GM19395 (cell line): ENCODE results near the gene ORM1.
"Not testable (repeated sequence)": the region's sequence is repeated elsewhere in the genome, so short reads cannot be mapped to it uniquely, and the experiment has no call there.

Source experiments
- ATAC-seq: cut with Tn5 transposase; IDR thresholded peaks from one replicate; pipeline ENCODE4 v1.9.1; 2021; ENCODE audit warnings: mild to moderate bottlenecking, moderate library complexity; ENCODE audit not compliant: unreplicated experiment

The ORM1 gene

DNA sequence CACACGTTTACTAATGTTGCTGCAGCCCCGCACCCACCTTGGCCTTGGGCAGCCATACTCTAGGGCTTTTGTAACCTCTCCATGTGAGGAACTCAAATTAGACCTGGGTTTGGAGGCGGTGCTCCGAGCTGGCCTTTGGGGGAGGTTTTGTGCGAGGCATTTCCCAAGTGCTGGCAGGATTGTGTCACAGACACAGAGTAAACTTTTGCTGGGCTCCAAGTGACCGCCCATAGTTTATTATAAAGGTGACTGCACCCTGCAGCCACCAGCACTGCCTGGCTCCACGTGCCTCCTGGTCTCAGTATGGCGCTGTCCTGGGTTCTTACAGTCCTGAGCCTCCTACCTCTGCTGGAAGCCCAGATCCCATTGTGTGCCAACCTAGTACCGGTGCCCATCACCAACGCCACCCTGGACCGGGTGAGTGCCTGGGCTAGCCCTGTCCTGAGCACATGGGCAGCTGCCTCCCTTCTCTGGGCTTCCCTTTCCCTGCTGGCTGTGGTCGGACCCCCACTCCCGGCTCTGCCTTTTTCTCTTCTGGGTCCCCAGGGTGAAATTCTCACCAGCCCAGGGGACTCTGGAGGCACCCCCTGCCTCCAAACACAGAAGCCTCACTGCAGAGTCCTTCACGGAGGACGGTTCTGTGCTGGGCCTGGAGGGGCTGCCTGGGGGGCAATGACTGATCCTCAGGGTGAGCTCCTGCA lies at the start of gene ORM1:
ORM1 (plus strand) TSS at position 268 of the 701 bp plus-strand sequence; CDS start at position 304, 36 bp downstream.
- ATAC-seq = not testable (repeated sequence)

DNA sequence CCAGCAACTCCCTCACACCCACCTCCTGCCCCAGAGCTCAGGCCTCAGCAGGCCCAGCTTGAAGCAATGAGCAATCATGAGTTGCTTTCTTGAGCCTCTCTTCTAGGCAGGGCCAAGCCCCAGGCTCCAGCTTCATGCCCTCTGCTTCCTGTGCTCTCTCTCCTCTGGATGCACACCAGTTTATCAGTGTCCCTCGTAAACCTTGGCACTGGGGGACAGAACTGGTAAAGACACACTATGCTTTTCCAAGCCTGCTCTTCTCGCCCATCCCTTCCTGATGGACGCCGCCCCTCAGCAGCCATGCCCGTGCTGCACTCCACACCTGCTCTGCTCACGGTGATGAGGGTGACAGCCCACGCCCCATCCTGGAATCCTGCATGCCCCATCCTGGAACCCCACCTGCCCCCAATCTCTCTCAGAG lies 49.4 kb upstream of the ORM1 start:
- no peak for ATAC-seq

DNA sequence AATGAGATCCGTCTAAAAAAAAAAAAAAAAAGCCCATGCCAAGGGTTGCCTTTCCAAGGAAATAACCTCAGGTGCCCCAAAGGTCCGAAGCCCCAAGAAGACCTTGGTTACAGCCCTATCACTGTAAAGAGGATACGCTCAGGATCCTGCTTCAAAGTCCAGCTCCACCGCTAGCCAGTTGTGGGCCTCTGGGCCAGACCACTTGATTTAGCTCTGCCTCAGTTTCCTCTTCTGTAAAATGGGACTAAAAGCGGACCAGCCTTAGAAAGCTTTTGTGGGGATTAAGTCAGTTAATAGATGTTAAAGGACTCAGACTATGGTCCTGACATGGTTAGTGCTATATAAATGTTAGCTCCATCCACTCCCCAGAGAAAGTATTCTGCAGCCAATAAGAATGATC lies 48.7 kb upstream of the ORM1 start:
- ATAC-seq = no peak

DNA sequence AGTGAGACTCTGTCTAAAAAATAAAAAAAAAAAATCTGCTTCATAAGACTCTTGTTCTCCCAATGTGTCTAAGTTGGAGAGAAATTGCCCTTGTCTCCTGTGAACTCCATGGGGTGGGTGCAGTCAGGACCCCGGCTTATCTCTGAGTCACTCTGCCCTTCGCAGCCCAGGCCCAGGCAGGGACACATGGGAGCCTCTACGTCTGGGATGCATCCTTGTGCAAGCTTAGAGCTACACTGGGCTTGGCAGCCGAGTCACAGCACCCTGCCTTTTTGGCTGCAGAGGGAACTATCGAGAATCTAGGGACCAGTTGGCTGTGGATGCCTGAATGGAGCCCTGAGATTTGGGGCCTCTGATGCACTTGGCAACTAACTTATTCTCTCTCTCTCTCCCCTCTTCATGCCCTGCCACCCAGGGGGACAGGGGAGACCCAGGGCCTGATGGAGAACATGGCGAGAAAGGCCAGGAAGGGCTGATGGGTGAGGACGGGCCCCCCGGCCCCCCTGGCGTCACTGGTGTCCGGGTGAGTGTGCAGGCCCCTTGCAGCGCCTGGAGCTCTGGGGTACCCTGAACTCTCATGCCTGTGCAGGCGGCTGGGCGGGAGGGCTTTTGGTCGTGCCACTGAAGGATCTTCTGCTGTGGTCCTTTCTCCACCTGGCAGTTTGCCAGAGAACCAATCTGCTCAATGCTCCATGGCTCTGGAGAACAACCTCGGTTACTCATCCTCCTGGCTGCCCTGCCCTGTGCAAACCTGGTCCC lies 47.5 kb upstream of the ORM1 start:
- no peak for ATAC-seq

DNA sequence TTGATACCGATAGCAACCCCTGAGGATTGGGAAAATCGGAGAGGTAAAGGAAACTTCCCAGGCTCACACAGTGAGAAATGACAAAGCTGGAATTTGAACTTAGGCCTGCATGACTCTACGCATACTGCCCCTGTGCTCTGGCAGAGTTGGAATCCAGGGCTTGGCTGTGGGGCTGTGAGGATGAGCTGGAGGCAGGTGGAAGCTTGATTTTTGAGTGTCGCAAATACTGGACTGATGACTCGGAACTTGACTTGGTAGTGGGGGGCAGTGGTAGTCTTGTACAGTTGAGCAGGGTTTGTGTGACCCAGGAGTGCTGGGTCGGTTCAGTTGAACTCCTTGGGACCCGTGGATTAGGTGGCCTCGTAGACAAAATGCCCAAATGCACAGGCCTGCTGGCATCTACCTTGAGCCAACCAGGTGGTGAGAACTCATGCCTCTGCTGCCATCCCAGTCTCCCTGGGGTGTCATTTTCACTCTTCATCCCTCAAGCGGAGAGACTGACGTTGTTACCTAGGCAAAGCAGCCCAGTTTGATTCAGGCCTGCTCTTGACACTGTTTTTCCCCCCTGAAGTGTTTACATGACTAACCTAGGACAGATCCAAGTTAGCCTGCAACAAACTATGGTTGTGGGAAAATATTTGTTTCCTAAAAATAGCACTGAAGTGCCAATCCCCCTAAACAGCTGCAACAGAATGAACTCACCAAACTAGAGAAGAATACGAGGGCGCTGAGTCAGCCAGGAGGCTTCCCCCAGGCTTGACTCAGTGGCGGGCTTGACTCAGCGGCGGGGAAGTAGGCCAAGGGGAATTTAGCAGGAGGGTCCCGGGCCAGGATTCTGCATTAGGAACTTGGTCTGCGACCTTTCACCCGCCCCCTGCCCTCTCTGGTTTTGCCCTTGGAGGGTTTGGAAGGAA lies 45.7 kb upstream of the ORM1 start:
- no peak for ATAC-seq

DNA sequence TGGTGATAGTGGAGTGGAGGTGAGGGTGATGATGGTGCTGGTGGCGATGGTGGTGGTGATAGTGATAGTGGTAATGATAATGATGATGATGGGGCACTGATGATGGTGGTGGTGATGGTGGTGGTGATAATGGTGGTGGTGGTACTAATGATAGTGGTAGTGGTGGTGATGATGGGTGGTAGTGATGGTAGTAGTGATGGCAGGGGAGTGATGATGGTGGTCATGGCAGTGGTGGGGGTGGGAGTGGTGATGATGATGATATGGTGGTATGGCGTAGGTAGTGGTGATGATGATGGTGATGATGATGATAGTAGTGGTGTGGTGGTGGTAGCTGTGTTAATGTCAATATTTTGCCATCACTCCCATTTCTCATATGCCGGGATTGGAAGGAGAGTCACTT lies 44.5 kb upstream of the ORM1 start:
- no peak for ATAC-seq

DNA sequence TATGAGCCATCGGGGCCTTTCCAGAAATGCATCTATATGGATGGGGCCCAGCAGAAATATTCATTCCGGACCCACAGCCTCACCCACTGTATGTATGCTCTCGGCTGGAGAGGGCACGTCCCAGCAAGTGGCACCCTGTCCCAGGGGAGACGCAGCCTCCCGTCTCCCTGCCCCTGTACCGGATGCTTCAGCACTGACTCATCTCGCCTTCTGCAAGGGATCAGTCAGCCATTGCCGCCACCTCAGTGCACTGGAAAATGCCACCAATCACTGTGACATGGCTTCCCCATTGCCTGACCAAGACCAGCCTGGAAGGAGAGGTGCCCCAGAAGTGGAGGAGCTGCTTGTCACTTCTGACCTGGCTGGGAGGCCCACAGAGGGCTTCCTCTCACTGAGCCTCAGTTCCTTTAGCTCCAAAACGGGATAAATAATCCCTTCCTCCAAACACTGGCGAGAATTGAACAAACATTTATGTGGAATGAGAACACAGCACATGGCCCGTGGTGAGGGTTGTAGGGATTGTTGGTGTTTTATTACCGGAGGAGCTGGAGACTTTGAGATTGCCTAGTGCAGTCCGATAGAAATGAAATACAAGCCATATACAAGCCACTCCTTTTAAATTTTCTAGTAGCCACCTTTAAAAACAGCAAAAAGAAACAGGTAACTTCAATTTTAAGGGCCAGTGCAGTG lies 43.9 kb upstream of the ORM1 start:
- no peak for ATAC-seq

DNA sequence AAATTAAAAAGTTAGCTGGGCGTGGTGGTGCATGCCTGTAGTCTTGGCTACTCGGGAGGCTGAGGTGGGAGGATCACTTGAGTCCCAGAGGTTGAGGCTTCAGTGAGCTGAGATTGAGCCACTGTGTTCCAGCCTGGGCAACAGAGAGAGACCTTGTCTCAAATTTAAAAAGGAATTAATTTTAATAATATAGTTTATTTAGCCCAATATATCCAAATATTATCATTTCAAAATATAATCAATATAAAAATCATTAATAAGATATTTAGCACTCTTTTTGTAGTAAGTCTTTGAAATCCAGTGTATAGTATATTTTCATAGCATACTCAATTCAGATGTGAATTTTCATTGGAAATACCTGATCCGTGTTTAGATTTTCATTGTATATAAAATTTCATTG lies 43.2 kb upstream of the ORM1 start:
- no peak for ATAC-seq

DNA sequence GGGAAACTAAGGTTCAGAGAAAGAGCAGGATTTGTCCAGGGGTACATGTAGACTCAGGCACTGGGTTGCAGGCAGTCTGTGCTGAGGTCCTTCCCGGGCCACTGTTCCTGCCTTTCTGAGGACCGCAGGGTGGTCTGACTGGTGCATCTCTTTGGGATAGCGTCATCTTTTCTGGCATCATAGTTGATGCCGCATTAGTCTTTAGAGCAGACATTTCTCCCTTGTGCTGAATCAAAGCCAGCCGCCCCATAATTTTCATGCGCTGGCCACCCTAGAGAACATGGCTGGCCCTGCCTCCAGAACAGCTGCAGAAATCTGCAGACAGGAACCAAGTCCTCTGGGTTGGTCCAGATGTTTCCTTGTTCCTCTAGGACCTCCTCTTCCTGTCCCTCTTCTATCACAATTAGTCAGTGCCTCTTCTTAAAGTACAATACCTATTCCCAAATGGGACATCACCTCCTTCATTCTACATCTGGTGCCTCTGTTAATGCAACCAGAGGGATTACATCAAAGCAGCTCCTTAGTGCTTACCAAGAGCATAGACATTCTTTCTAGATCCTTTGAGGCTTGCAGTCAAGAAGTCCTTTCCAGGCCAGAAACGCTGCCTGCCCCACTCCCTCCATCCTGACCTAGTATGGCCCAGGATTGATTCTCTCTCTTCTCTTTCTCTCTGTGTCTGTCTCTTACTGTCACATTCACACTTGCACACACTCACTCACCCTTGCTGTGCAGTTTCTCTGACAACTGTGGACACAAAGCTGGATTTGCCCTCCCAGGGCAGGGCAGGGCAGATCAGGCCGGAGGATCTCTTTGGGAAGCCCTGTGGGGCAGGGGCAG lies 42.0 kb upstream of the ORM1 start:
- ATAC-seq = no peak

DNA sequence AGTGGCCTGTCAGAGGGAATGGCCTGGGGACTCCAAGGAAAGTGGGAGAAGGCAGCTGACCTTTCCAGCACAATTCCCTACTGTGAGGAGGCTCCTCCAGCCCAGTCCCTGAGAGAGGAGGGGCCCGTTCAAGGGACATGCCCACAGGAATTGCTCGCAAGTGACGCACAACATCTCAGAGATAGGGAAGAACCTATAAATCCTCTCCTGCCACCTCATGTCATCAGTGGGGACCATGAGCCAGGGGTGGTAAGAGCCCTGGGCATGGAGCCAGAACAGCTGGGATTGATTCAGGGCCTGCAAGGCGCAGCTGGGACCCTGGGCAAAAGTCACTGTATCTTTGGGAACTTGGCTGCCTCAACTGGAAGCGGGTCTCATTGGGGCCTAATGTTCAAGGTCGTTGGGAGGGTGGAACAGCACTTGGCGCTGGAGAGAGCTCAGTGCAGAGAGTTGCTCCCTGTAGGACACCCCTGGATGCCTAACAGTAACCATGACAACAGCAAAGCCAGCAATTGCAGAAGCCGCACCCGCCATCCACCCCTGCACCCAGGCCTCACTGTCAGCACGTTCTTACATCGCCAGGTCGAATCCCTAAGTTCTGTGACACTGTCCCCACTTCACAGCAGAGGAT lies 41.3 kb upstream of the ORM1 start:
- ATAC-seq = no peak

DNA sequence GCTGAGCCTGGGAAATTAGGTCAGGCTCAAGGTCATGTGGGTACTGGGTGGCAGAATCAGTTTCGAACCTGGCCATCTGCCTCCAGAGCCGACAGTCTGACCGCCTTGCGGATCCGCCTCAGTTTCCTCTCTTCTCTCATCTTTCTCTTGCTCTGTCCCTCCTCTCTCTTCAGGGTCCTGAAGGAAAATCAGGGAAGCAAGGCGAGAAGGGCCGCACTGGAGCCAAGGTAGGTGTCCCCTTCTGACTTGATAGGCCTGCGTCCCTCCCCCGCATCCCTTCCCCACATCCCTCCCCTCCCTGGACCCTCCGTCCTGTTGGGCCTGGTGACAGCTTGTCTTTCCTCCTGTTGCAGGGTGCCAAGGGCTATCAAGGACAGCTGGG lies 40.8 kb upstream of the ORM1 start:
- ATAC-seq = no peak

DNA sequence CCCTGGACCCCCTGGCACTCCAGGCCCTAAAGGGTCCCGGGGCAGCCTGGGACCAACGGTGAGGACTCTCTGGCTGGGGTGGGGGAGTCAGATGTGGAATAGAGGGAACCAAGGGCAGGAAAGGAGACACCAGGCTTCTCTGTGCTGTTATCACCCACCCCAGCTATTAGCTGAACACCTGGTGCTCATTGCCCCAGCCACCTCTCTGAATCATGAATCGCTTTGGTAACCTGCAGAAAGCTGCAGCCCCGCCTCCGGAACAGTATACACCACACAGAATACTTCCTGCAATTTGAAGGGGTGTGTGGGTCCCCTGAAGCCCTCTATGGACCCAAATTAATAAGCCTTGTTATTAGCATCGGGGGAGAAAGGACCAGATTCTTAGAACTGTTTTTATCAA lies 40.4 kb upstream of the ORM1 start:
- no peak for ATAC-seq

DNA sequence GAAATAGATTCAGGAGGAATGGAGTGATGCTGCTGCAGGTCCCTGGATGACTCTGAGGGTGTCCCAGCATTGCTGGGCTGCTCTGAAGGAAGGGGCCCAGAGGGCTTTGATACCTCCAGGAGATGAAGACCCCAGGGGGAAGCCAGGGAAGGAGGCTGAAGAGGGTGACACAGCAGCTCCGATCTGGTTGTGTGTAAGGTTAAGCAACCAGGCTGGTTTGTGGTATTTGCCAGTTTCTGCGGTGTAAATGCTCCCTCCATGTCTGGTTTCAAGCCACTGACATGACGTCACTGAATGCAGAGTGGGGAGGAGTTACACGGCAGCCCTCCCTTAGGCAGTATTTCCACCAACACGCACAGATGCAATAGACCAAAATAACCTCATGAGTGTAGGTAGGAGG lies 40.0 kb upstream of the ORM1 start:
- no peak for ATAC-seq

DNA sequence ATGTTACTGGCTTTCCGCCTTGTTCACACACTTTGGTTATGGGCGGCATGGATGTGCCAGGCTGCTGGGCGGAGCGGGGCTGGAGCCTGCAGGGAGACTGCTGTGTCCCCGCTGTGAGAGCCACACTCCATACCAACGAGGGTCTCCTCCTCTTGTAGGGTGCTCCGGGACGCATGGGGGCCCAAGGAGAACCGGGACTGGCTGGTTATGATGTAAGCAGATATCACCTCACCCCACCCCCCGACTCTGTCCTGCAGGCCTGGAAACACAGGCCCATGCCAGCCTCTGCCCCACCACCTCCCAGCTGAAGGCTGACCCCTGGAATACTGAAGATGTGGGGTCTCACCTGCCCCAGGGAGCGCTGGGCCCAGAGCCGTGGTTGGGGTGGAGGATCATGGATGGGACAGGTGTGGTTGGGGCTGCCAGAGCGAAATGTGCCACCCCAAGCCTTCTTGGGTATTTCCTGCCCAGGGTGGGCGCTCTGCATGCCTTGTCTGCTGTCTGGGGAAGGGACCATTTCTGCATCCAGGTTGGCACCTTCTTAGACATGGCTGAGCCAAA lies 39.3 kb upstream of the ORM1 start:
- ATAC-seq = no peak

DNA sequence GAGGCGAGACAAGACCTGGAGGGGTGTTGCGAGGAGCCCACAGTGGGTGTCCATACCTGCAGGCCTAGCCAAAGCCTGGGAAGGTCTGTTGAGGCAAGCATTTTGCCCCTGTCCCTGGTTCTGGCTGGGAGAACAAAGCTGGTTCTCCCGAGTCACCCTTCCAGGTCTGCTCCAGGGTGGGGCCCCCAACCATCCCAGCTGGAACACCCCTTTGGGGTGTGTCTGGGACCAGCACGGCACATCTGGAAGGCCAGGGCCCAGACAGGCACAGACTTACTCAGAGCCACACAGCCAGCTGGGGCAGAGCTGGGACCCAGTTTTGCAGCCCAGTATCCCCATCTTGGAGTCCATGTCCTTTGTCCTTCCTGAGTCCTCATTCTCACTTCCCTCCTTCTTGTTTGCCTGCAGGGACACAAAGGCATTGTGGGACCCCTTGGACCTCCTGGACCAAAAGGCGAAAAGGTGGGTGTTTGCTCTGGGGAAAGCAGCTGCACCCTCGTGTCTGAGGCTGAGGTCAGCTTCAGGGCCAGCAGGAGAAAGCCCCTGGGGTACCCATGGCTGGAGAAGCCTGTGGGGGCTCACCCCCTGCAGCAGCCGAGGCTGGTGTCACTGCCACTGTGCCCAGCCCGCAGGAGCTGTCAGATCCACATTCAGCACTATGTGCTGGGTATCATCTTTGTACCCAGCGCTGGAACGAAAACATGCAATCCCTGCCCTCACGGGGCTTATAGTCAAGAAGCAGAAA lies 38.4 kb upstream of the ORM1 start:
- no peak for ATAC-seq

DNA sequence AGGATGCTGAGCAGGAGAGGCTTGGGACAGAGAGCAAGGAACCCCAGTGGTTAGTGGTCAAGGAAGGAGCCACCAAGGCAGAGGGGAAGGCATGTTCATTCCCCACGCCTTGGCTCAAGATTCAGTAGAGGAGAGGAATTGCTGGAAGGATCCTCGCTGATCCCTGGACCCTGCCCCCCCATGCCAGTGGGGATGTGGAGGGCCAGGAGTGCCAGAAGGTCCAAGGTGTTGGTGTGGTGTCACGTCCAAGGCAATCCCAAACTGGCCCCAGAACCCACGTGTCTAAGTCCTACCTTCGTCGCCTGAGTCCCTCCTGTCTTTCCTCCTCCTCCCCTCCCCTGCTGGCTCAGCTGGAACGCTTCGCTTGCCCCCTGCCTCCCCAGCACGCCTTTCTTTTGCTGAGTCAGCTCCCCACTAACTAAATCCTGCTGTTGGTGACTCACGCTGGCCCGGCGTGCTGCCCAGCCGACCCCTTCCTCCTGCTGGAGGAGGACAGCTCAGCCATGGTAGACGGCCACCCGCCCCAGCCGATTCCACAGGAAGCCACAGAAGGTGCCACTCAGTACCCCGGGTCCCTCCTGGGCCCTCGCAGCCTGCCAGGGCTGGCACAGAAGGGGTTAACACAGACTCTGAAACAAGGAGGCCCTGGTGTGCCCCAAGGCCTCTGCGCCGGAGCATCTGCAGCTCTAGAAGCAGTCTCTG lies 37.6 kb upstream of the ORM1 start:
- ATAC-seq = no peak

DNA sequence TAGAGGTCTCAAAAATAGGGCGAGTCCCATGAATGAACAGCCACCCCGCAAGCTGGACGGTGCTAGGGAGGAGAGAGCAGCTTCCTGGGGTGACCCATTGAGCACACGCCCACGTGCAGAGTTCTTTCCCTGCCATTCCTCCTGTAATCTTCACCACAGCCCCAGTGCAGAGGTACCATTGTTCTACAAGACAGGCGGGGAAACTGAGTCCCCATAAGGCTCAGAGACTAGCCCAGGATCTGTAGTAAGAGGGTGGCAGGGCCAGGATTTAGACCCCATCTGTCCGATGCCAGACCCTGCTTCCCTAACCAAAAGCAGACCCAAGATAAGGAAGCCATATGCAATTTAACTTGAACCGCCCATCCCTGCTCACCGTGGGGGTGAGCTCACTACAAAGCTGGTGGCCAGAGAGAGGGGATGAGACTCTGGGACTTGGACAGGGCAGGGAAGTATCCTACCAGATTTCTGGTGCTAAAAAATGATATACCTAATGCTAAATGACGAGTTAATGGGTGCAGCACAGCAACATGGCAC lies 36.7 kb upstream of the ORM1 start:
- ATAC-seq = no peak
